Measurements from ENCODE around the gene SNRPB.

Gene SNRPB

DNA sequence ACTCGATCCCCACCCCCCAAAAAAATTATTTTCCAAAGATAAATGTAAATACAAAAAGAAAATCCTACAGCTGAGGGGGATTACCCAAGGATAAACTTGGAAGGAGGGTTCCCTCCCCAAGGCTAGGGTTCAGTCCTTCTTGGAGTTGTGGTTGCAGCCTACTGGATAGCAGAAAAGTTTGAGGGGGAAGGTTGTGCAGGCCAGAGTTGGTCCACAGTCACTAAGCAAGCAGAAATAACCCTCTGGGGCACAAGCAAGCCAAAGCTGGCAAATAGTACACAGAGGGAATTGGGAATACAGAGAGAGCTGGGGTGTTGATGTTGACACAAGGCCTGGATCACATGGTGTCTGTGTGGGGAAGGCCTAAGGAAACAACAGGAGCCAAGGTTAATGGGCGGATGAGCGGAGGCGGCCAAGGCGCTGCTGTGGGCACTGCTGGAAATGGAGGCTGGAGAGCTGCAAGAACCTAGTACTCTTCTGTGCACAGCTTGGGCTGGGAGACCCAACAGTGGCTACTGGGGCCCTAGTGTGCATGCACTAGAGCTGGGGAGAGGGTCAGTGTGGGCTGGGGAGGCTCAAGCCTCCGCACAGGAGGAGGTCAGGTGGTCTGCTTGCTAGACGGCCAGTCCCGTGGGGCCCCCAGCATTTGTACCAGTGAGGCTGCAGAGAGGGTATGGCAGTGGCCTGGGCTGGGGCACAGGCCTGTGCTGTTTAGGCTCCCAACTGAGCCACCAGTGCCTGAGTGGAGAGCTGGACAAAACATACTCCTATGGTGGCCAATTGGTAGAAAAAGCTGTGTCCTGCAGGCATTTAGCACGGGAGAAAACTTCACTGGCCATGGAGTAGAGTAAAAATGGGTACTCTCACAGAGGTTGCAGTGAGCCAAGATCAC is 5.5 kb upstream of the SNRPB start:
- DNase-seq (ENCODE audit: low read depth, low spot score), result no peak

DNA sequence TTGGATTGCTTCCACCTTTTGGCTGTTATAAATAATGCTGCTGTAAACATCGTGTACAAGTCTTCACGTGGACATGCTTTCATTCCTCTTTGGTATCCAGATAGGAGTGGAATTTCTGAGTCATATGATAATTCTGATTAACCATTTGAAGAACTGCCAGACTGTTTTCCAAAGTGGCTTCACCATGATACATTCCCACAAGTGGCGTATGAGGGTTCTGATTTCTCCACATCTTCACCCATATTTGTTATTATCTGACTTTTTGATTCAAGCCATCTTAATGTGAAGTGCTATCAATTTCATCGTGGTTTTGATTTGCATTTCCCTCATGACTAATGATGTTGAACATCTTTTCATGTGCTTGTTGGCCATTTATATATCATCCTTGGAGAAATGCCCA is 2.9 kb upstream of the SNRPB start:
- DNase-seq (ENCODE audit: low read depth, low spot score), result no peak

DNA sequence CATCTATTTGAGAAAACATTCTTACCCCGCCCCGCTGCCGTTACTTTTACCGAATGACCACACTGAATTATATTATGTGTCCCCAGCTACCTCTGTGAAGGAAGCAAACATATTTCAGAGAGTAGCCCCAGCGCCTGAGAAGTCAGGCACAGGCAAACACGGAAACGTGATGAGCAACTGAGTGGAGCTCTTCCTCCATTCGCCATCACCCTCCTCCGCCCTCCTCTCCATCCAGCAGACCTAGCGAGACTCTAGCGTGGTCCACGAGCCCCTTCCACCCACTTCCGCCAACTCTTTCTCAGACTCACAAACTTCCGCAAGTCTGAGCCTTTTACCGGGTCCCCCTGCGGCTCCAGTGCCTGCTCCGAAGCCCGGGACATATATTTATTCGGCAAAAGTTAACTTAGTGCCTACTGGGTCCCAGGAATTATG is 582 bp downstream of the SNRPB start:
- DNase-seq (ENCODE audit: low read depth, low spot score), result peak; percentile 28

DNA sequence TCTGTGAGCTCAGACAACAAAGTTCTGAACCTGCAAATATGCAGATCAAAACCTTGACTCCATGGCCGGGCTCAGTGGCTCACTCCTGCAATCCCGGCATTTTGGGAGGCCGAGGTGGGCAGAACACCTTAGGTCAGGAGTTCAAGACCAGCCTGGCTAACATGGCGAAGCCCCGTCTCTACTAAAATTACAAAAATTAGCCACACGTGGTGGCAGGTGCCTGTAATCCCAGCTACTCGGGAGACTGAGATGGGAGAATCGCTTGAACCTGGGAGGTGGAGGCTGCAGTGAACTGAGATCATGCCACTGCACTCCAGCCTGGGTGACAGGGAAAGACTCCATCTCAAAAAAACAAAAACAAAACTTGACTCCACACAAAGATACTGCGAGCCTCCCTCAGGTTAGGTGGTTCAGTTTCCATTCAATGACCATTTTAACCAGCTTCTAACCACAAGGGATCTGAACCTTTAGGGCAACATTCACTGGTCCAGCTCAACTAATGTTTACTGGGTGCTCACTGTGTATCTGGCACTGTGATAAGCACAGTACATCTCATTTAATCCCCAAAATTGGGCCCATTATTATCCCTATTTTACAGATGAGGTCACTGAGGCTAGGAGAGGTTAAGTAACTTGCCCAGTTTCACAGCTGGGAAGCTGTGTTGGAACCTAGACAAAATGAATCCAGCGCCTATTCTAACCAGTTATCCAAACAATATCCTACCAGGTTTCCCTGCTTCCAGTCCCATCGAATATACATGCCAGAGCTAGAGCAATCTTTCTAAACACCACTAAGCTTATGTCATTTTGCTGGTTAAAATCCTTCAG is 1.8 kb downstream of the SNRPB start:
- no peak for DNase-seq (ENCODE audit: low read depth, low spot score)

GRCh38 chr20:2467412-2467811 is 3.2 kb downstream of the SNRPB start:
- DNase-seq (ENCODE audit: low read depth, low spot score), result no peak

DNA sequence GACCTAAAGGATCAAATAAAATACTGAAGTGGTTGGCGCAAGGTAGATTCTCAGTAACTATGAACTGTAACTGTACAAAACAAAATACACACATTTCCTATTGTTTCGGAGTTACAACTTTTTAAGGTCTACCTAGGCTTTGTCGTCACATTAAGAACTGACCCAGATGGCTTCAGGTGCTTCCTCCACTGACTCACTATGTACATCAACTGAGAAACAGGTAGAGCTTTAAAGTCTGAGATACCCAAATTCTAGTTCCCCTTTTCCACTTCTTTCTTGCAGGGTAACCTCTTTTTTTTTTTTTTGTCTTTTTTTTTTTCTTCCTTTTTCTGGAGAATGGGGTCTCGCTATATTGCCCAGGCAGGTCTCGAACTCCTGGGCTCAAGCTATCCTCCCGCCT is 5.5 kb downstream of the SNRPB start:
- no peak for DNase-seq (ENCODE audit: low read depth, low spot score)

DNA sequence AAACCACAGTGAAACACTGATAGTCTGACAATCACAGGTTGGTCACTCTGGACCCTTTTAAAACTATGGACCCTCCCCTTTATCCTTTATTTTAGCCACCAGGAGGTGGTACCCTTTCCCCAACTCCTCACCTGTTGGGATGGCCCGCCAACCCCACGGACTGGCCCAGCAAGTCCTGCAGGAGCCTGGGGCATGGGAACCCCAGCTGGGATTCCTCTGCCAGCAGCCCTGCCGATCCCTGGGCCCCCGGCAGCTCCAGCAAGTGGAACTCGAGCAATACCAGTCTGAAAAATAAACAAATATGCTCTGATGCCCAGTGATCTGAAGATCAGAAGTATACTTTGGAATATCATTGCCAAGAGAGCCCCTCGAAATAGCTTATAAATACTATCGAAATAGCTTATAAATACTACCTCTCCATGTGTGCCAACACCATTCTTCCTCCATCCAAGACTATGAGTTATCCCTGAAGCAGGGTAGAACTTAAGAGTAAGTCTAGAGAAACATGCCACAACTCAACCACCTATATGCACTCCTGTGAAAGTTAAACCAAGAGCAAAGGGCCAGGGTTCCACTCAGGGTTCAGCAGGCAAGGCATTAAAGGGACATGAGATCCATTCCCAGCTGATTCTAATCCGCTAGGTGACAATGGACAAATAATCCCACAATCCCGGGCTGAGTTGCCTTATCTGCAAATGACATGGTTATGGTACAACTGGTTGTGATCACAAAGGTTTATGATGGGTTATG is 6.8 kb downstream of the SNRPB start:
- DNase-seq (ENCODE audit: low read depth, low spot score), result no peak

GRCh38 chr20:2462484-2462883 is 8.1 kb downstream of the SNRPB start:
- no peak for DNase-seq (ENCODE audit: low read depth, low spot score)

- no peak for DNase-seq (ENCODE audit: low read depth, low spot score)
These were observed 9.7 kb downstream of the SNRPB start for GRCh38 chr20:2460752-2461424.

DNA sequence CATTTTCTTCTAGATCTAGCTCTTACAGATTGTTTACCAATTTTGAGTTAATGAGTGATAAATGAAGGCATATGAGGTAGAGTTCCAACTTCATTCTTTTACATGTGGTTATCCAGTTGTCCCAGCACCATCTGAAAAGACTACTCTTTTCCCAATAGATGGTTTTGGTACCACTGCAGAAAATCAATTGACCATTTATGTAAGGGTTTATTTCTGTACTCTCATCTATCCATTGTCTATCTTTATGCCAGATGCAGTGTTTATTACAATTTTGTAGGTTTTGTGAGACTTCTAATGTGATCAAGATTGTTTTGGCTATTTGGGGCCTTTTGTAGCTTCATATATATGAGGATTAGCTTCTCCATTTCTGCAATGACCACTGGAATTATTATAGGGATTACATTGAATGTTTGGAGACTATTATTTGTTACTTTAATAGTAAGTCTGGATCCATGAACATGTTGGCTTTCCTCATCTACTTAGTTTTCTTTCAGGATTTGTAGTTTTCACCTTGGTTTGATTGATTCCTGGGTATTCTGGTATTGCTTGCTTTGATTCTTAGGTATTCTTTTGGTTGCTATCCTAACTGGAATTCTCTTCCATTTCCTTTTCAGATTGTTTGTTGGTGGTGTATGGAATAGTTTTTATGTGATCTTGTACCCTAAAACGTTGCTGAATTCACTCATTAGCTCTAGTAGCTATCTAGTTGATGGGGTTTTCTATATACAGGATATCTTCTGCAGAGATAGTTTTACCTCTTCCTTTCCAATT is 10.4 kb downstream of the SNRPB start:
- no peak for DNase-seq (ENCODE audit: low read depth, low spot score)

GRCh38 chr20:2458919-2459499 is 11.6 kb downstream of the SNRPB start:
- DNase-seq (ENCODE audit: low read depth, low spot score), result no peak

DNA sequence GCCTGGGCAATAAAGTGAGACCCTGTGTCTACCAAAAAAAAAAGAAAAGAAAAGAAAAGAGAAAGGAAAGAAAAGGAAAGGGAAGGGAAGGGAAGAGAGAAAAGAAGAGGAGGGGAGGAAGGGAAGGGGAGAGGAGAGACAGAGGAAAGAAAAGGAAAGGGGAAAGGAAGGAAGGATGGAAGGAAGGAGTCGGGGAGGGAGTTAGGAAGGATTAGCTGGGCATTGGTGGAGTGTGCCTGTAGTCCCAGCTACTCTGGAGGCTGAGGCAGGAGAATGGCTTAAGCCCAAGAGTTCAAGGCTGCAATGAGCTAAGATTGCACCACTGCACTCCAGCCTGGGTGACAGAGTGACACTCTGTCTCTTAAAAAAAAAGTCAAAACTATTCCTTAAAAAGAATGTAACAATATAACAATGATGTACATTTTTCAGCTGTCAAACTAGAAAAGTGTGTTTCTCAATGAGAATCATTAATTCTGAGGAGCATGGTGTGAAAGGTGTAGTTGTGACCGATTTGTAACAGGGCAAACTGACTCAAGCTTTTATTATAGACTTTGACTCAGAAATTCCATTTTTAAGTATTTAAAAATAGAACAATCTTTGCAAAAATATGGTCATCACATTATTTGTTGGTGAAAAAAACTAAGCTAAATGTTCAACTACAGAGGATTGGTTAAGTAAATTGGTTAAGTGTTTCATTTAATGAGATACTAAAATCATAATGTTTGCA is 14.7 kb downstream of the SNRPB start:
- no peak for DNase-seq (ENCODE audit: low read depth, low spot score)

DNA sequence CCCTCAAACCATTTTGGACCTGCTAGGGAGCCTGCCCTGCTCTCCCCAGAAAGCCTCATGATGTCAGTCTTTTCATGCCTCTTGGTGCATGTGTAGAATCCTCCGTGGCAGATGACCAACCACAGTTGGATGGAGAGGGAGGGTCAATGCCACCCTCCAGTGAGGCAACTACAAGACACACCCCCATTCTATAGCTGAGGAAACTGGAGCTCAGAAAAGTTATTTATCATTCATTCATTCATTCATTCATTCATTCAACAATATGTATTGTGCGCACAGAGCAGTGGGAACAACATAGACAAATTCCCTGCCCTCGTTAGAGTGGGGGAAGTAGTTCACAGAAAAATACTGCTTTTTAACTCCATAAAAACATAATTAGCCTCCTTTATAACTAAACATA is 16.8 kb downstream of the SNRPB start:
- no peak for DNase-seq (ENCODE audit: low read depth, low spot score)

DNA sequence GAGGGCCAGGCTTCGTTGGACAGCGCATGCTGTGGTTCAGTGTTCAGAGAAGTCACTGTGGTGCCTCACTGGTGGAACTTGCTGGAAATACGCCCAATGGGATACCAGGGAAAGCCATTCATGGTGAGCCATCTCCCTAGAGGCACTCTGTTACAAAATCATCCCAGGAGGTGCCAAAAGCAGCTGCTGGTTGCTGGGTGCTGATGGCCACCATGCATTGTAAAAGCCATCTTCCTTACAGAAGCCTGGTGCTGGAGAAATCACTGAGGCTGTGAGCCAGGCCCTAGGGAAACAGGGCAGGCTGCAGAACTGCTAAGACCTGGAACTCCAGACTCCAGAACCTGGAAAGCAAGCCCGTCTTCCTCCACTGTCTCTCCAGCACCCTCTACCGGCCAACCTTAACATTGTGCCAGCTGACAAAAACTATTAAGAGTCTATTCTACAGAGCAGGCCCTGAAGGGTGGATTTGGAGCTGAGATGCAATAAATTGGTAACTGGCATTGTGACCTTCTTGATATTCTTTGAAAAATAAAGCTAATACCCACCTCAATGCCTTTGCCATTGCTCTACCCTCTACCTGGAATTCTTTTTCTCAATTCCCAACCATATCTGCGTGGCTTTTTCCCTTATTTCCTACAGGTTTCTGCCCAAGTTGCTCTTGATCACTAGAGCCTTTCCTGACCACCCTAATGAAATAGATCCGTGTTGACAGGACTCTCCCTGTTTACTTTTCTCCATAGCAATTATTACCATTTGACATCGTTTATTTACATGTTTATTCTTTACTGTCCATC is 18.5 kb downstream of the SNRPB start:
- DNase-seq (ENCODE audit: low read depth, low spot score), result peak; percentile 19

GRCh38 chr20:2451422-2451821 is 19.2 kb downstream of the SNRPB start:
- no peak for DNase-seq (ENCODE audit: low read depth, low spot score)

DNA sequence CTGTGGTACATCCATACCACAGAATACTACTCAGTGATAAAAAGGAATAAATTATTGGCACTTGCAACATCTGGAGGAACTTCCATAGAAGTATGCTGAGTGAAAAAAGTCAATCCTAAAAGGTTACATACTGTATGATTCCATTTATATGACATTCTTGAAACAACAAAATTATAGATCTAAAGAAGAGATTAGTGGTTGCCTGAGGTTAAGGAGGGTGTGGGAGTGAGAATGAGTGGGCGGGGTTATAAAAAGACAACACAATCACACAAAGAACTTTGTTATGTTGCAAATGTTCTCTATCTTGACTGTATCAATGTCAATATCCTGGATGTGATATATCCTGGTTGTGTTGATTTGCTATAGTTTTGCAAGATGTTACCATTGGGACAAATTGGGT is 21.2 kb downstream of the SNRPB start:
- no peak for DNase-seq (ENCODE audit: low read depth, low spot score)

DNA sequence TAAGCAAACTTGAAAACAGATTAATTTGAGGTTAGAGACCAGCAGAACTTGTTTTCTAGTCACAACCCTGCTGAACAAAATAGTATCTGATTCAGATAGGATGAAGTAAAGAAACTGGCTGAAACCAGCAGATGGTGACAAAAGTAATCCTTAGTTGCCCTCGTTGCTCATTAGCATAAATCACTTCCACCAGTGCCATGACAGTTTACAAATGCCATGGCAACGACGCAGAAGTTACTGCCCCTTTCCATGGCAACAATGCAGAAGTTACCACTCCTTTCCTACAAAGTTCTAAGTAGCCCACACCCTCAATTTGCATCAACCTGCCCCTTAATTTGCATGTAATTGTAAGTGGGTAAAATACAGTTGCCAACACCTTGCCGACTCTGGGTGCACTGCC is 23.7 kb downstream of the SNRPB start:
- DNase-seq (ENCODE audit: low read depth, low spot score), result no peak

DNA sequence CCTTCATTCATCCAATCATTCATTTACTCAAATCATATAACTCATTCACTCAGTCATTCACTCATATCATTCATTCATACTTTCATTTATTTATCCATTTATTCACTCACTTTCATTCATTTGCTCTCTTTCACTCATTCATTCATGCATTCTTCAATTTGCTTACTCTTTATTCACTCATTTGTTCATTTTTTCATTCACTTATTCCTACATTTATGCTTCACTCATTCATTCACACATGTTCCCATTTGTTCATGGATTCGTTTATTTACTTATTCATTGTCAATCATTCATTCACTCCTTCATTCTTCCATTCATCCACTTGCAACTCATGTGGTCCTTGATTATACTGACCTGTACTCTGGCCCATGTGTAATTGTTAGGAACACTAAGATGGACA is 39.4 kb downstream of the SNRPB start:
- DNase-seq (ENCODE audit: low read depth, low spot score), result no peak

GRCh38 chr20:2430538-2430937 is 40.1 kb downstream of the SNRPB start:
- DNase-seq (ENCODE audit: low read depth, low spot score), result no peak
